HG02798 (cell line): ENCODE measurements around the gene N4BP2L2.
A peak's percentile ranks its signal among the peaks of the same experiment; 100 is the strongest.

Experiments used
- ATAC-seq: cut with Tn5 transposase; IDR thresholded peaks from one replicate; pipeline ENCODE4 v1.9.1; 2021; ENCODE audit warnings: mild to moderate bottlenecking; ENCODE audit not compliant: unreplicated experiment, poor library complexity

Gene N4BP2L2

GRCh38 chr13:32472194-32472621 is 66.4 kb downstream of the N4BP2L2 start:
- ATAC-seq: peak; percentile 87

DNA sequence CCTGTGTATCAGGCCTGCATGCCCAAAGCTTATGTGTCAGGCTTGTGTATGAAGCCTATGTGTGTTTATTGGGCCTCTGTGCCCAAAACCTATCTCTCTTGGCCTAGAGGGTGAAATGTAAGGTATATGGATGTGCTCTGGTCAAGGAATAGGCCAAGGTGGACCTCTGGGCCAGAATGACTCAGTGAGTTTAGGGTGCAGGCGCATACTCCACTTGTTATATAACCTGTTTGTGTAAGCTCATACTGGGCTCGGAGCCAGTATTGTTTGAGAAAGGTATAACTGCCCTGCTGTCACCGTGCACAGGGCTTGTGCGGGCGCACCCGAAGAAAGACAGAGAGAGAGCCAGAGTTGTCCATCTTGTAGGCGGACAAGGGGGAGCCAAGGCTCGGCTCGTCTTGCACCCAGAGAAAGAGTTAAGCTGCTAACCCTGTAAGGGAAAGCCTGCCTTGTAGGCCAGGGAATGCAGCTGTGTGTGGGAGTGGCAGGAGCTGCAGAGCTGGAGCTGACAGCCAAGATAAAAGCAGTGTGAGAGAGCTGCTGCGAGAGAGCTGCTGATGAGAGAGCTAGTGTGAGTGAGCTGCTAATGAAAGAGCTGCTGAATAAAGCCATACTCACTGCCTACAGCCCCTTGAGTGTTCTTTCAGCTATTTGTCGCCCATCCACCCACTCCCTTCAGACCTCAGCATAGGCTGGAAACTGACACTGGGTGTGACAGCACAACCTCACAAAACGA is 67.2 kb downstream of the N4BP2L2 start:
- ATAC-seq: no peak

DNA sequence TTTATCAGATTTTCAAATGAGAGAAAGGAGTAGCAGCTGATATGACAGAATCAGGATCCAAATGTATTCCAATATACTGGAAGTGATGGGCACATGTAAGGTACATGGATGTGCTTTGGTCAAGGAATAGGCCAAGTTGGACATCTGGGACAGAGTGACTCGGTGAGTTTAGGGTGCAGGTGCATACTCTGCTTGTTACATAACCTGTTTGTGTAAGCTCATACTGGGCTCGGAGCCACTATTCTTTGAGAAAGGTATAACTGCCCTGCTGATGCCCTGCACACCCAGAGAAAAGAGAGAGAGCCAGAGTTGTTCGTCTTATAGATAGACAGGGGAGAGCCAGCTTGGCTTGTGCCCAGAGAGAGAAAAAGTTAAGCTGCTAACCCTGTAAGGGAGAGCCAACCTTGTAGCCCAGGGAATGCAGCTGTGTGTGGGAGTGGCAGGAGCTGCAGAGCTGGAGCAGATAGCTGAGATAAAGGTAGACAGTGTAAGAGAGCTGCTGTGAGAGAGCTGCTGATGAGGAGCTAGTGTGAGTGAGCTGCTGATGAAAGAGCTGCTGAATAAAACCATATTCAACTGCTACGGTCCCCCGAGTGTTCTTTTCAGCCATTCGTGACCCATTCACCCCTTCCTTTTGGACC is 70.0 kb downstream of the N4BP2L2 start:
- ATAC-seq: no peak

DNA sequence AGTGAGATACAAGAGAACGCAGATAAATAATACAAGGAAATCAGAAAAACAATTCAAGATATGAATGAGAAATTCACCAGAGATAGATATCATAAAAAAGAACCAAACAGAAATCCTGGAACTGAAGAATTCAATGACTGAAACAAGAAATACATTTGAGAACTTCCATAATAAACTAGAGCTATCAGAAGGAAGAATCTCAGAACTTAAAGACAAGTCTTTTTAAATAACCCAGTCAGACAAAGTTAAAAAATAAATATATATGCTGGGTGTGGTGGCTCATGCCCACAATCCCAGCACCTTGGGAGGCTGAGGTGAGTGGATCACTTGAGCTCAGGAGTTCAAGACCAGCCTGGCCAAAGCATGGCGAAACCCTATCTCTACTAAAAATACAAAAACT is 82.0 kb downstream of the N4BP2L2 start:
- no peak for ATAC-seq

DNA sequence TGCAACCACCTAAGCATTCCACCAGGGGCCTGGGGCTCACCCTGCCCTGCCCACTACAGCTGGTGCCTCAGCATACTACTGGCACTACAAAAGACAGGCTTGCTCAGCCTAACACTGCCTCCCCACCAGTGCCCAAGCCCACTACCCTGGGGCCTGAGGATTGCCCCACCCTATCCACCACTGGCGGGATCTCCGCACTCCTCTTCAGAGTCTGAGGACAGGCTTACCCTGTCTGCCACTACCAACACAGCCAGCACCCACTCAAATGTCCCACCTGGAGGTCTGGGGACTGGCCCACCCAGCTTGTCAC is 83.0 kb downstream of the N4BP2L2 start:
- ATAC-seq: no peak

DNA sequence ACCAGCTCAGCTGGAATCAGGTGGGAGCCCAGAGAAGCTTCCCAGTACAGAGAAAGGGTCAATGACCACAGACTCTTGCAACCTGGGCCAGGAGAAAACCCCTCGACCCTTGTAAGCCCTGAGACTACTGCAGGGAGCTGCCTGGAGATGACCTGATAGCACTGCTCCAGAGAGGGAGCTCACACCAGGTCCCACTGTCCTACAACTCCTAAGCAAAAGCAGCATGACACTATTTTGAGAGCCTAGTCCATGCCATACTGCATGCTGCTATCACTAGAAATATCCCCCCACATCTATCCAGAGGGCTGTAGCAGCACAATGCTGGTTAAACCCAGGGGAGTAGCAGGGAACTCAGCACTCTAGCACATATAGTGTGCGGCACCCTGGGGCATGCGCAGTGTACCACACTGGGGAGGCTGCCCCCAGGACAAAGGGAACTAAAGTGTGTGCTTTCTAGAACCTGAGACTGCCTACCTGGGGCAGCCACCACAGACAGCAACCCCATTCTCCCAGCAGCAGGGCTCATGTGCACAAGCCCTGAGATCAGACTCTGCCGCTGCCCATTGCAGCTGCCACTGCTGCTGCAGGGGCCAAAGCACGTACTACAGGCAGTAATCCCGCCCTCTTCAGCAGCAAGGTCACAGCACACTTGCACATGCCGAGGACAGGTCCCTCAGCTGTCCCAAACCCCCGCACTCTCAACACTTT is 83.6 kb downstream of the N4BP2L2 start:
- ATAC-seq: no peak

DNA sequence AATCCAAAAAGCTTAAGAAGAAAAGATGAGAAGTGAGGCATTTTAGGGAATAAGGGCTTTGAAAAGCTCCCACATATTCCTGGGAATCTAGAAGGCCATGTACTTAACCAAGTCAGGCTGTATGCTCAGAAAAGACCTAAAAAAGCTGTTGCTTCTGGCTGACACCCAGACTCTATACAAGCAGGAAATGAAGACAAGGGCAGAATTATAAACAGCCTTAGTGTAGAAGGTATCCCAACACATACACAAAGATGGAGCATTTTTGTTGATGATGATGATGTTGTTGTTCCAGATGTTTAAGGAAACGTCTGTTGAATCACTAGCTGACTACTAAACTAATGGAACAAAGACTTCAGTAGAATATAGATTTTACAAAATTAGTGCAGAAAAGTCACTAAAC is 84.6 kb downstream of the N4BP2L2 start:
- ATAC-seq: no peak

GRCh38 chr13:32448972-32449371 is 89.6 kb downstream of the N4BP2L2 start:
- ATAC-seq: no peak

DNA sequence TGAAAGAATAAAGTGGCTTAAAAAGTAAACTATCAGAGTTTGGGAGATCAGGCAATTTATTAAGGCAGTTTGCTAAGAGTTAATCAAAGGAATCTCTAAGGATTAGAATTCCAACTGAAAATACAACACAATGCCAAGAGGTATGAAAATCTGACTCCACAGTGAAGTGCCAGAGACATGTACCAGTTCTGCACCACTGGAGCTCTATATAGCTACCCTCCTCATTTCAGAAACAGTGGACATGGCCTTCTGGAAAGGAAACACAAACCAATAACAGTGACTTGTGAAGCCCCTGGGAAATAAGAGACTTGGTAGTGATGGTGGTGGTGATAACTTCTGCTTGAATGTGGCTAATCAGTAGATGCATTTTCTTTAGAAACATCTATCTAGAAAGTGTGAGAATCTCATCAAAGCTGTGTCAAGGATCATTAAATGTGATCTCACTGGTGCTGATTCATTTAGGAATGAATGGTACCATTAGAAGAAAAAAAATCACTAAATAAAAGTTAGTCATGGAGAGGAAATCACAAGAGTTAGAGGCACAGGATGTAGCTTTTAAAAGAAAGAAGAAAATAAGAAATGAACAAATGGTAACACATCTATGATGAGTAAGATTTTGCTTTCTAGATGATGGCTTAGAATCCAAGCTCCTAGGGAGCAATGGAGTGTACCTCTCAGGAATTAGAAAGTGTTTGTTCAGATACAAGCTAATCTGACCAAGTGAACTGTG is 90.5 kb downstream of the N4BP2L2 start:
- ATAC-seq: no peak

DNA sequence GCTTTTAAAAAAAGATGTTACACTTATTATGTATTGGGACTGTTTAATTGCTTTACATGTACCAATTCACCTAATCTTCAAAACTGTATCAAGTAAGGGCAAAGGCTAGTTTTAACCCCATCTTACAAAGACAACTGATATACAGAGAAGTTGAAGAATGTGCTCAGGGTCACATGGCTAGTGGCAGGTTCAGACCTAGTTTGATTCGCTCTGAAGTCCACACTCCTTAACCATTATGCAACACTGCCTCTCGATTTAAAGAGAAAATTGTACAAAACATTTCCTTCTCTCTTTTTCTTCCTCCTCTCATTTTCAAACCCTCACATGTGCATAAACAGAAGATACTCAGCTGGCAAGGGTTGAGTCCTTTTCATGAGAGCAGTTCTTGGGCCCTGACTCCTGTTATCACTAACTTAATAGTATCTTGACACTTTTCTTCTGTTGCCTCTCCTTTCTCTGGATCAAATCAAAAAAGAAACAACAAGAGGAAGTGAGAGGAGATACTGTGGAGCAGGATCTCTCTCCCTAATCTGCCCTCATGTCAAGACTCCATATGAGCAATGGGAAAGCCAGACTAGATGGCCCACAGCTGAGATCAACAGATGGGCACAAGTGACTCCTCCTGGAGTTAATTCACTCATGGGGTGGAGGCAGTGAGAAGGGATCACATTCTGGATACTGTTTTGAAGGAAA is 91.7 kb downstream of the N4BP2L2 start:
- no peak for ATAC-seq

DNA sequence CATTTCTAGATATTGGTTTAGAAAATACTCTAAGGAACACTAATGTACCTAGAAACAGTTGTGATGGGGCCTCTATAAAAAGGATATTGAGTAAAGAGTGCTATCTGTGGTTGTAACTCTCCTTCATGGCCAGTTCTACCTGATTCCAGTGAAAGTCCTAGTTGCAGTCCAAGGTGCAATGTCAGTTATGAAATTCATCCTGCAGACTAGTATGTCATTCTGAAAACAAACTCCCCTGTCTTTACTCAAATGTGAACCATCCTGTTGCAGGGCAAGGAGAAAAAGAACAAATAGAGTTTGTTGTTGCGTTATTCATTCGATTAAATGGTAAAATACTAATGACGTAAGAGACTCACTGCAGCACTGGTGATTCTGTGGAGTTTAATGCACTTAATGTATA is 92.4 kb downstream of the N4BP2L2 start:
- no peak for ATAC-seq

GRCh38 chr13:32445461-32445860 is 93.1 kb downstream of the N4BP2L2 start:
- no peak for ATAC-seq

DNA sequence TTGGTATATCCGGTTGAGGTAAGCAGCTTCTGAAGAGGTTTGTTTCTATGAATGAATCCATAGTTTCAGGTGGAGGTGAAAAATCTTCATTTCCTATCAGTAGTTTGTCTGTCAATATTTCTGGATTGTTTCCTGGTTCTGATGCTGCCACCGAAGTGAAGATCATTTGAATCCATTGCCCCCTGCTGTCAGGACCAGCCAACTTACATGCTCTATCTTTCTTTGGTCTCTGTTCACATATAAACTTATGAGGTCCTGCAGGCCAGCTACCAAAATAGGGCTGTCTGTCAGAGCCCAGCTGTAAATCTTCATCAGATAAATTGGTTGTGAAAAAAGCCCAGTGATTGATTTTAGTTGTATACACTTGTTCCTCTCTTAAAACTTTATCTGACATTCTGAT is 95.5 kb downstream of the N4BP2L2 start:
- ATAC-seq: peak; percentile 61

- no peak for ATAC-seq
These were observed 99.7 kb downstream of the N4BP2L2 start for GRCh38 chr13:32438871-32439270.

DNA sequence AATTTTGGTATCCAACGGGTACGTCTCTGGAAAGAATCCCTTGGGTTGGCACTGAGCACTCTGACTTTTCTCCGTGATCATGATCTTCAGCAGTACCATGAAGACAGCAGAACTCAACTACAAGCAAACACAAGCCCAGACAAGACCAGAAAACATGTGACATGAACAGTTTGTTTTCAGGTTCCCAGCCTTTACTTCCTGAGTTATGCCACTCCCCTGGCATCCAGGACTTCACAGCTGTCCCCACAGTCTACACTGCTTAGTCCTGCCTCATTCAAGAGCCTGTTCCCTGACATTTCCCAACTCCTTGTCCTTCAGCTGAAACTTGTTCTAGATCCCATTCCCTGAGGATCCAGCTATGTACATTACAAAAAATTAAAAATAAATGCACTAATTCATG is 105.7 kb downstream of the N4BP2L2 start:
- ATAC-seq: no peak

GRCh38 chr13:32431361-32431760 is 107.2 kb downstream of the N4BP2L2 start:
- no peak for ATAC-seq

DNA sequence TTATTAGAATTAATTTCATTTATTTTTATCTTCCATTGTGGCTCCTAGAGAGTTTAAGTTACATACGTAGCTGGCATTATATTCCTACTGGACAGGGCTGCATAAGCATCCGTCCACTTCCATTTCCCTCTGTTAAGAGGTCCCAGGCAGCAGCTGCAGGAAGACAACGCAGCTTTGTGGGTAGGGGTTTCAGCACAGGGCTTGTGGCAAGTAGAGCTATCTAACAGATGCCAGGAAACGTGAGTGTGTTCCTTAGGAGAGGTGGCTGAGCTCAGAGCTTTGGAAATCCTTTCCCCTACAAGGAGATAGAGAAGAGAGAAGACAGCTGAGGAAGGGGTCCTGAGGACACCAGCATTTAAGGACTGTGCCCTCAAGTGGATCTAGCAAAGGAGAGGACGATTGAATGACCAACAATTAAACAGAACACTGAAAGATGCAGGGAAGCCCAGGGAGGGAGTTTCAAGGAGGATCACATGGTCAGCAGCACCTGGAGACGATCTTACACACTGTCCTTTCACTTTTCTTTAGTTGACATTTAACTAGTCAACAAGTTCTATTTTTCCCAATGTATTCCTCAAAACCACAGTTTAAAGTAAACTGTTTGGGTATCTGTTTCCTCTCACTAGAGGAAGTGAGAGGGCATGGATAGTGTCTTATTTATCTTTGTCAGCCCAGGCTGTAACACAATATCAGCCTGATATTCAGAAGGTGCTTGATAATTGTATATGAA is 108.4 kb downstream of the N4BP2L2 start:
- no peak for ATAC-seq

DNA sequence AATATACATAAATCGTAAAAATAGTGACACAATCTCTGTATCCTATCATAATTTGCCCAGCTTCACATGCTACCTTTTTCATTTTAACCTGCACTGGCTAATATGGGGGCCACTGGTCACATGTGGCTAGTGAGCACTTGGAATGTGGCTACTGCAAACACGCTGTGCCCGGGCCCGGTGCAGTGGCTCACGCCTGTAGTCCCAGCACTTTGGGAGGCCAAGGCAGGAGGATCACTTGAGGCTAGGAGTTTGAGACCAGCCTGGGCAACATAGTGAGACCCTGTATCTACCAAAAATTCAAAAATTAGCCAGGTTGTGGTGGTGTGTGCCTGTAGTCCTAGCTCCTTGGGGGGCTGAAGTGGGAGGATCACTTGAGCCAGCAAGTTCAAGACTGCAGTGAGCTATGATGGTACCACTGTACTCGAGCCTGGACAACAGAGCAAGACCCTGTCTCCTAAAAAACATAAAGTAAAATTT is 109.1 kb downstream of the N4BP2L2 start:
- no peak for ATAC-seq

DNA sequence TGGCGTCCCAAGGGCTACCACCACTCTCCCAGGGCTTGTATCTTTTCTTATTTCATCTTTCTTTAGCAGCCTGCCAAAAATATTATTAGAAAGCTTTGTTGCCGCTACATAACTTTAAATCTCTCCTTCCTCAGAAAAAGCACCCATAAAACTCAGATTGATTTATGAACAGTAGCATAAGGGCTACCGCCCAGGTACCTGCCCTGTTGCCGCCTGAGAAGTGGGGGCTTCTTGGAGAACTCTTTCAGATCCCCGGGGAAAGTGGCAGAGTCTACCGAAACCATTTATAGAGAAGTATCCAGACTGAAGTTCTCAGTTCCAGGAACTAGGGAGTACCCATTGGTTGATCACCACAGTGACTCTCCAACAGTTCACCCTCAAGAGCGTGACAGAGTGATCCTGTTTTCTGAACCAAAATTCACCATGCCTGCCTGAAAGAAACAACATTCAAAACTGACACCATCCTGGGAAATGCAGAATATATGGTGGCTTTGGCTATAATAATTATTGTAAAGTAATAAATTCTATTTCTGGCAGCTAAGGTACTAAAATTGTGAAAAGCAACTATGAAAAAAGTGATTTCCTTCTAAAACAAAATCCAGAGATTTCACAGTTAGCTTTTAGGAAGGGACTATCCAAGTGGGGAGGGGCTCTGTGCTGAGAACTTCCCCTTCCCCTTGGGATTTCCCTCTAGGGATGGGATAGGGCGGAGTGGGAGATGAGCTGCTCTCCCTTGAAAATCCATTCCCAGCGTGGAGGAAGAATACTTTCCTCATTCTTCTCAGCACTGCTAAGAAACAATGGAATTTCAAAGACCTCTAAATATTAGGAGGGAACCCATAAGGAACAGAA is 109.8 kb downstream of the N4BP2L2 start:
- ATAC-seq: no peak
